Sigmoid colon (tissue), 7 donors: ENCODE measurements around the gene E2F7. TPM values are rescaled to one million over a fixed set of nuclear protein-coding genes. Genes with fewer than 3 reads are reported as not detected.

ENCODE experiments used
- DNase-seq: peaks from one replicate; pipeline ENCODE4 v3.0.0-alpha.2; 2019
- H3K27ac ChIP-seq, 4 donors: fragments of 200-600 bp; sonication (generic); one replicate each; pipeline ENCODE4 v1.5.1; 2016 to 2019; ENCODE audit warnings: mild to moderate bottlenecking in 1 of 4
- H3K27me3 ChIP-seq, 3 donors: fragments of 200-600 bp; sonication (generic); one replicate each; pipeline ENCODE4 v1.5.1; 2019; ENCODE audit warnings: mild to moderate bottlenecking in 1 of 3
- H3K36me3 ChIP-seq, 4 donors: fragments of 200-600 bp; sonication (generic); one replicate each; pipeline ENCODE4 v1.5.1; 2016 to 2019
- H3K4me1 ChIP-seq, 4 donors: fragments of 200-600 bp; sonication (generic); one replicate each; pipeline ENCODE4 v1.5.1; 2017 to 2019
- H3K4me3 ChIP-seq, 4 donors: fragments of 200-600 bp; sonication (generic); one replicate each; pipeline ENCODE4 v1.5.1; 2017 to 2019; ENCODE audit warnings: mild to moderate bottlenecking in 2 of 4, moderate library complexity in 1 of 4
- H3K9me3 ChIP-seq, 4 donors: fragments of 200-600 bp in 3 of 4; sonication (generic) in 3 of 4; one replicate each; pipeline versions ENCODE4 v1.5.1 to v1.6.1; 2013 to 2019
- CTCF ChIP-seq, 4 experiments: fragments of 450-650 bp in 3 of 4; fragments of 200-600 bp in 1 of 4; IDR thresholded peaks; one replicate each; pipeline ENCODE4 v1.5.1; 2016 to 2019; ENCODE audit warnings: antibody characterized with exemption in 4 of 4, mild to moderate bottlenecking in 3 of 4, moderate library complexity in 2 of 4
- EP300 ChIP-seq, 4 donors: sonication (generic); formaldehyde crosslinking; IDR thresholded peaks; one replicate each; pipeline ENCODE4 v1.6.1; 2017; ENCODE audit warnings: antibody characterized with exemption in 4 of 4
- POLR2A ChIP-seq, 2 donors: fragments of 450-650 bp; IDR thresholded peaks; one replicate each; pipeline ENCODE4 v1.6.1; 2016; ENCODE audit warnings: antibody characterized with exemption in 2 of 2, mild to moderate bottlenecking in 2 of 2, moderate library complexity in 2 of 2
- POLR2AphosphoS5 ChIP-seq, 4 donors: sonication (generic); formaldehyde crosslinking; IDR thresholded peaks; one replicate each; pipeline ENCODE4 v1.6.1; 2017; ENCODE audit warnings: antibody characterized with exemption in 4 of 4
- WGBS, 2 donors: extraction: QIAGEN DNeasy Blood & Tissue Kit; methylation state at CpG; one replicate each; pipeline ENCODE4 v1.1.7; 2013; 5-methylcytosine and 5-hydroxymethylcytosine counted together
- intact Hi-C: fragments of 100-400 bp; cut with DNase I; formaldehyde crosslinking; loops from one replicate; pipeline ENCODE4 v1.15.1; 2023
- polyA plus RNA-seq, 3 donors: library from polyadenylated mRNA; stranded (reverse); fragments of 200-250 nt; gene quantifications; one replicate each; pipeline ENCODE4 v1.2.3, GENCODE V29; 2013
- total RNA-seq, 4 donors: library from RNA; depleted of rRNA; stranded (reverse); fragments of >200 nt; gene quantifications; one replicate each; pipeline ENCODE4 v1.1.0, GENCODE V29; 2016
- donor health status: healthy with polysubstance abuse.
- donor health status: Bipolar disorder and iron deficiency.
- donor health status: healthy.

E2F7 gene
- total and polyA plus RNA-seq, 7 donors = 0.14 to 1.2 (median 0.23) TPM; not detected in 4

DNA sequence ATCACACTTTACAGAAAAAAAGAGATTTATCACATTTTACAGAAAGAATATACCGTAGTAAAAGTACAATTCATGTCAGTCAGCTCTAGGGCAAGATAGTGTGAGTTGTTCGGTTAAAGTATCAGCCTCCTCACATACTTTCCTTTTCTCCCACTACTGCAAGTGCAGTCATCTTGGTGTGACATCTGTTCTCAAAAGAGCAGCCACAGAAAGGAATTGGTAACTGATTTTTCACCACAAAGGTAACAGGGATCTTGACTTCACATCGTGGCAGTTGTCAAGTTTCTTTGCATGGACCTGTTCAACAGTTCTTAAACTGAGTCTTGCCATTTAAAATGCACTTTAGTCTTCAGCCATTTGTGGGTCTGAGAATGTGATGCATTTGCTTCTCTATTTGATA, 5.0 kb upstream of the E2F7 start:
- Histone ChIP-seq H3K9me3 (no peaks in the 10 kb centered on the region), H3K36me3 (no peaks in the 10 kb centered on the region), H3K27ac (no peak overlapping the region), H3K27me3 (no peaks in the 10 kb centered on the region), H3K4me3 (no peak overlapping the region), H3K4me1 (no peaks in the 10 kb centered on the region)
- intact Hi-C loops = no loop called here
- no peak for TF ChIP-seq CTCF (IDR thresholded peaks at IDR 0.05)
- TF ChIP-seq EP300 (IDR thresholded peaks at IDR 0.05) = no peak
- TF ChIP-seq POLR2A (IDR thresholded peaks at IDR 0.05) = no peak
- TF ChIP-seq POLR2AphosphoS5 (IDR thresholded peaks at IDR 0.05) = no peak
- 72 to 77% methylated on average over 3 of the region's 3 CpGs for WGBS, 2 donors
- DNase-seq = no peak

DNA sequence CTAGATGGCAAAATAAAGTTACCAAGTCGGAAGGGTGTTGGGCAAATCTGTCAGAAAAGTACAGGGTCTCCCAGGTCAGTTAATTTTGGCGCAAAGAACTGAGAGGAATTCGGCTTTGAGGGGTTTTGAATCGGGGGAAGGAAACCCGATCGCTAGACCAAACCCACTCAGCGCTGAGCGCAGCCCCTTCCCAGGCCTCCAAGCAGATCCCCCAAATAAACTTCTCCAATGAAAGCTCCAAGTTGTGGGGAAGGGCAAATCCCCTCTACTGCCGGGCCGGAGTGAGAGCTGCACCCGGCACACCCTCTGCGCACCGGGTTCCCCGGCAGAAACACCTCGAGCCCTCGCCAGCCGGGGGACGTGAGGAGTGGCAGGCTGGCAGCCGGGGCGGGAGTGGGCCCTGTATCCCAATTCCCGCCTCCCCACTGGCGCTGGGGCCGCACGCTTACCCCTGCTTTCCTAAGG, 441 bp downstream of the E2F7 start:
- Histone ChIP-seq H3K27ac (peak overlapping the region in 1 of 4 donors; percentile 53), H3K9me3 (no peaks in the 10 kb centered on the region), H3K27me3 (peaks cover 0 to 37% (median 6%) of the 10 kb centered on the region in 3 donors), H3K36me3 (no peaks in the 10 kb centered on the region), H3K4me3 (peak overlapping the region; percentile 46 to 77 (median 69)), H3K4me1 (peaks cover 0 to 9% (median 8%) of the 10 kb centered on the region in 4 donors)
- WGBS, 2 donors = 1% methylated on average over 24 of the region's 24 CpGs
- TF ChIP-seq POLR2AphosphoS5 (IDR thresholded peaks at IDR 0.05) (no peak), POLR2A (IDR thresholded peaks at IDR 0.05) (no peak), CTCF (IDR thresholded peaks at IDR 0.05) (no peak), EP300 (IDR thresholded peaks at IDR 0.05) (no peak)
- DNase-seq = peak; percentile 64
- intact Hi-C loops = no loop called here

- Histone ChIP-seq H3K27ac (no peak overlapping the region), H3K36me3 (no peaks in the 10 kb centered on the region), H3K4me1 (peaks cover 0 to 9% (median 8%) of the 10 kb centered on the region in 4 donors), H3K9me3 (no peaks in the 10 kb centered on the region), H3K27me3 (peaks cover 0 to 38% (median 6%) of the 10 kb centered on the region in 3 donors), H3K4me3 (no peak overlapping the region)
- intact Hi-C loops = no loop called here
- no peak for TF ChIP-seq EP300 (IDR thresholded peaks at IDR 0.05)
- peak in 2 of 4 donors; percentile 6 to 18 for TF ChIP-seq POLR2AphosphoS5 (IDR thresholded peaks at IDR 0.05)
- no peak for TF ChIP-seq POLR2A (IDR thresholded peaks at IDR 0.05)
- TF ChIP-seq CTCF (IDR thresholded peaks at IDR 0.05) = no peak
- no peak for DNase-seq
- 74 to 85% methylated on average over 12 of the region's 12 CpGs for WGBS, 2 donors
Measured at GRCh38 chr12:77062846-77063461, 2.4 kb downstream of the E2F7 start.

GRCh38 chr12:77062396-77062795, 3.0 kb downstream of the E2F7 start:
- no peak overlapping the region for H3K4me3 ChIP-seq
- no peak for DNase-seq
- intact Hi-C loops = no loop called here
- no peak for TF ChIP-seq EP300 (IDR thresholded peaks at IDR 0.05)
- TF ChIP-seq POLR2A (IDR thresholded peaks at IDR 0.05) = no peak
- no peak for TF ChIP-seq POLR2AphosphoS5 (IDR thresholded peaks at IDR 0.05)
- TF ChIP-seq CTCF (IDR thresholded peaks at IDR 0.05) = no peak
- H3K4me1 ChIP-seq = peaks cover 0 to 9% (median 8%) of the 10 kb centered on the region in 4 donors
- no peak overlapping the region for H3K27ac ChIP-seq
- no peaks in the 10 kb centered on the region for H3K36me3 ChIP-seq
- no peaks in the 10 kb centered on the region for H3K9me3 ChIP-seq
- H3K27me3 ChIP-seq = peaks cover 0 to 38% (median 6%) of the 10 kb centered on the region in 3 donors
- WGBS, 2 donors = 83 to 86% methylated on average over 1 of the region's 1 CpG
